ENCODE results near the gene L2HGDH.
"Not testable (repeated sequence)": the region's sequence is repeated elsewhere in the genome, so short reads cannot be mapped to it uniquely, and the experiment has no call there.

L2HGDH gene

DNA sequence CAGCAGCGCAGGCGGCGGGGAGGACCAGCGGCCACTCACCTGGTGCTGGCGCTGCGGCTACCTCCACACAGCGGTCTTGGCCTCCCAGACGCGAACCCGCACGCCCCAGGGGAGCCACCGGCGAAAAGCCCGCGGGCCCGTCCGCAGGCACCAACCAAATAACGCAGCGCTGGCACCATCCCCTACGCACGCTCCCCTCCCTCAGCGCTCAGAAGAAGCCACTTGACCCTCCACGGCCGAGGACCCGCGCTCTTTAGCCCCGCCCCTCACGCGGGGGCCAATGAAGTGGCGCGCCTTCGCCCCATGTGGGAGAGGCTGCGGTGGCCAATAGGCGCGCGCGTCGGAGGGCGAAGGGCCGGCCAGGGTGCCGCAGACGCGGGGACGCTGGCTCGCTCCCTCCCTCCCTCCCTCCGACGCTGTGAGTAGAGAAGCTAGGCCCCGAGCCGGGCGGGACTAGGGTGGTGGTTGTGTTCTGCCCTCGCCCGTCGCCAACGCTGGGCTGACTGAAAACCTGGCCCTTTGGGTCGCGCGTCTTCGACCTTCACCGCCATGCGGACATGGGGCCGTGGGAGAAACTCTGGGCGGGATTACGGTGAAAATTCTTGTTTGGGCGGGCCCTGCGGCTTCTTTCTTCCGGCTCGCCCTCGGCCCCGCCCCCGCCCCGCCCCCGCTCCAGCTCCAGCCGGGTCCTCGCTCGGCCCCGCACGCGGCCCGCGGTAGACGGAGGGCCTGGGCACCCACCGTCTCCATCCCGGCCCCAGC, at the start of gene L2HGDH, which contains the start of gene DMAC2L:
L2HGDH (minus strand) TSS at position 258 of the 762 bp plus-strand sequence; CDS start at position 179, 79 bp downstream.
DMAC2L (plus strand) TSS at position 353 of the 762 bp plus-strand sequence. CDS start 9,164 bp downstream, outside the sequence.
- peak within 1 kb of the TSS; percentile 93 for H3K4me3 ChIP-seq (ENCODE audit: low read depth, low read length)
- ChIA-PET CTCF (interaction anchor here (0.8 to 3.4 kb wide), 14 partner anchors 8 to 464 kb away, joined by 3 to 33 read pairs (median 3); partner anchors contain the start of genes MAP4K5 and VCPKMT), POLR2A (interaction anchor here (1.0 to 1.1 kb wide), 2 partner anchors 9 to 65 kb away, joined by 3 read pairs; no protein-coding TSS in a partner anchor)
- TF ChIP-seq, protein P1, sequence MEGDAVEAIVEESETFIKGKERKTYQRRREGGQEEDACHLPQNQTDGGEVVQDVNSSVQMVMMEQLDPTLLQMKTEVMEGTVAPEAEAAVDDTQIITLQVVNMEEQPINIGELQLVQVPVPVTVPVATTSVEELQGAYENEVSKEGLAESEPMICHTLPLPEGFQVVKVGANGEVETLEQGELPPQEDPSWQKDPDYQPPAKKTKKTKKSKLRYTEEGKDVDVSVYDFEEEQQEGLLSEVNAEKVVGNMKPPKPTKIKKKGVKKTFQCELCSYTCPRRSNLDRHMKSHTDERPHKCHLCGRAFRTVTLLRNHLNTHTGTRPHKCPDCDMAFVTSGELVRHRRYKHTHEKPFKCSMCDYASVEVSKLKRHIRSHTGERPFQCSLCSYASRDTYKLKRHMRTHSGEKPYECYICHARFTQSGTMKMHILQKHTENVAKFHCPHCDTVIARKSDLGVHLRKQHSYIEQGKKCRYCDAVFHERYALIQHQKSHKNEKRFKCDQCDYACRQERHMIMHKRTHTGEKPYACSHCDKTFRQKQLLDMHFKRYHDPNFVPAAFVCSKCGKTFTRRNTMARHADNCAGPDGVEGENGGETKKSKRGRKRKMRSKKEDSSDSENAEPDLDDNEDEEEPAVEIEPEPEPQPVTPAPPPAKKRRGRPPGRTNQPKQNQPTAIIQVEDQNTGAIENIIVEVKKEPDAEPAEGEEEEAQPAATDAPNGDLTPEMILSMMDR (IDR thresholded peaks at IDR 0.05; ENCODE audit: insufficient read depth, low read length, missing control alignments) = no peak
- peak; percentile 36 for DNase-seq (ENCODE audit: low read depth, low spot score)

- H3K4me3 ChIP-seq (ENCODE audit: low read depth, low read length) = no peak overlapping the region
- POLR2A ChIA-PET = no interaction called here
- TF ChIP-seq, protein P1 (IDR thresholded peaks at IDR 0.05; ENCODE audit: insufficient read depth, low read length, missing control alignments) = no peak
- DNase-seq (ENCODE audit: low read depth, low spot score) = no peak
- CTCF ChIA-PET = no interaction called here
Observed at GRCh38 chr14:50360851-50361250, 48.8 kb upstream of the L2HGDH start.

GRCh38 chr14:50360093-50360492, 48.1 kb upstream of the L2HGDH start:
- H3K4me3 ChIP-seq (ENCODE audit: low read depth, low read length) = no peak overlapping the region
- TF ChIP-seq, protein P1 (IDR thresholded peaks at IDR 0.05; ENCODE audit: insufficient read depth, low read length, missing control alignments) = no peak
- CTCF ChIA-PET = no interaction called here
- POLR2A ChIA-PET = no interaction called here
- DNase-seq (ENCODE audit: low read depth, low spot score) = no peak

- no peak overlapping the region for H3K4me3 ChIP-seq (ENCODE audit: low read depth, low read length)
- no peak for DNase-seq (ENCODE audit: low read depth, low spot score)
- ChIA-PET POLR2A (no interaction called here), CTCF (interaction anchor here (1.1 kb wide), 1 partner anchor 12 kb away, joined by 3 read pairs; no protein-coding TSS in a partner anchor)
- TF ChIP-seq, protein P1 (IDR thresholded peaks at IDR 0.05; ENCODE audit: insufficient read depth, low read length, missing control alignments) = no peak
Observed at GRCh38 chr14:50359631-50360030, 47.6 kb upstream of the L2HGDH start.

DNA sequence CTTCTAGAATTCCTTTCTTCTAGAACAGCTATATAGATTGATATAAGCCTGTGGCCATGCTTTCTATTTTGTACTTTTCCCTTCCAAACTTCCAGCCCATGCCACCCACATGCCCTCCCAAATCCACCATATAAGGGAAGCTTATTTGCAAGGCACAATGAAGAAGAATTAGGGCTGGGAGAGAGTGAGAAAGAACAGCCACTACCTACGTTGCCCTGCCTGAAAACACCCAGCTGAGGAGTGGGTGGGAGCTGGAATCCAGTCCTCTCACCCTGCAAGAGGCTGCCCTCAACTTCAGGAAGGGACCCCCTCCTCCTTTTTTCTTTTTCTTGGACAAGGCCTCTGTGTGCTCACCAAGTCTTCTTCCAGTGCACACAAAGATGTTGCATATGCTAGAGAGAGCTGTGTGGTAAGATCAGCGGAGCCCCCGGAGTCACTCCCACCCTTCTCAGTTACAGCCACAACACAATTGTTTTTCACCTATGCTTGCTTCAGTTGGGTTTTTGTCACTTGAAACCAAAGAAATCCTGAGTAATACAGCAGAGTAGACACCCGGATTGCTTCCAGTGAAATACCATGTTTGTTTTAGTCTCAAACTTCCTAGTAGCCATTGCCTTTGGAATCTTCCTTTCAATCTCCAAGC, 45.8 kb upstream of the L2HGDH start:
- no peak overlapping the region for H3K4me3 ChIP-seq (ENCODE audit: low read depth, low read length)
- CTCF ChIA-PET = no interaction called here
- TF ChIP-seq, protein P1 (IDR thresholded peaks at IDR 0.05; ENCODE audit: insufficient read depth, low read length, missing control alignments) = no peak
- POLR2A ChIA-PET = no interaction called here
- DNase-seq (ENCODE audit: low read depth, low spot score) = no peak

GRCh38 chr14:50357124-50357523, 45.1 kb upstream of the L2HGDH start:
- H3K4me3 ChIP-seq (ENCODE audit: low read depth, low read length) = no peak overlapping the region
- ChIA-PET POLR2A (no interaction called here), CTCF (interaction anchor here (1.9 kb wide), 1 partner anchor 40 kb away, joined by 6 read pairs; no protein-coding TSS in a partner anchor)
- no peak for DNase-seq (ENCODE audit: low read depth, low spot score)
- TF ChIP-seq, protein P1 (IDR thresholded peaks at IDR 0.05; ENCODE audit: insufficient read depth, low read length, missing control alignments) = no peak

DNA sequence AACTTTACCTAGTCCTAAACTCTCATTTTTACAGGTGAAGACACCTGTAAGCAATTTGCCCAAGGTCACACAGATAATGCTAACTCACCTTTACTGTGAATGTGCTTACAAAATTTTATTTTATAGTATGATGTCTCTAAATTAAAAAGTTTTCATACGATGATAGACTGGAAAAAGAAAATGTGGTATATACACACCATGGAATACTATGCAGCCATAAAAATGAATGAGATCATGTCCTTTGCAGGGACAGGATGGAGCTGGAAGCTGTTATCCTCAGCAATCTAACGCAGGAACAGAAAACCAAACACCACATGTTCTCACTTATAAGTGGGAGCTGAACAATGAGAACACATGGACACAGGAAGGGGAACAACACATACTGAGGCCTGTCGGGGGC, 44.3 kb upstream of the L2HGDH start:
- H3K4me3 ChIP-seq (ENCODE audit: low read depth, low read length); DNase-seq (ENCODE audit: low read depth, low spot score); POLR2A ChIA-PET: not testable (repeated sequence)
- CTCF ChIA-PET = interaction anchor here (1.2 to 1.9 kb wide), 2 partner anchors 9 to 39 kb away, joined by 4 to 6 read pairs; no protein-coding TSS in a partner anchor

Data from AG04449 (cell line).